ENCODE data around the gene LOXL3.

DNA sequence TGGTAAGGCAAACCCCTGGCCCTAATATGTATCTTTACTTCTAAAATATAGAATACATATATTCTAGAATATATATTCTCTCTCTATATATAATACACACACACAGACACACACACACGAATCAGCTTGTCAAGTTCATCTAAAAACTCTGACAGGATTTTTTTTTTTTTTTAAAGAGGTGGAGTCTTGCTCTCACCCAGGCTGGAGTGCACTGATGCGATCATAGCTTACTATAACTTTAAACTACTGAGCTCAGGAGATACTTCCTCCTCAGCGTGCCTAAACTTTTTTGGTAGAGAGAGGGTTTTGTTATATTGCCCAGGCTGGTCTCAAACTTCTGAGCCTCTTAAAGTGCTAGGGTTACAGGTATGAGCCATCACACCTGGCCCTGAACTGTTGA, 45.9 kb upstream of the LOXL3 start:
- no peak for TF ChIP-seq EP300 (IDR thresholded peaks at IDR 0.05; ENCODE audit: low read depth)
- no peak for TF ChIP-seq POLR2A (IDR thresholded peaks at IDR 0.05)
- TF ChIP-seq, protein P1, sequence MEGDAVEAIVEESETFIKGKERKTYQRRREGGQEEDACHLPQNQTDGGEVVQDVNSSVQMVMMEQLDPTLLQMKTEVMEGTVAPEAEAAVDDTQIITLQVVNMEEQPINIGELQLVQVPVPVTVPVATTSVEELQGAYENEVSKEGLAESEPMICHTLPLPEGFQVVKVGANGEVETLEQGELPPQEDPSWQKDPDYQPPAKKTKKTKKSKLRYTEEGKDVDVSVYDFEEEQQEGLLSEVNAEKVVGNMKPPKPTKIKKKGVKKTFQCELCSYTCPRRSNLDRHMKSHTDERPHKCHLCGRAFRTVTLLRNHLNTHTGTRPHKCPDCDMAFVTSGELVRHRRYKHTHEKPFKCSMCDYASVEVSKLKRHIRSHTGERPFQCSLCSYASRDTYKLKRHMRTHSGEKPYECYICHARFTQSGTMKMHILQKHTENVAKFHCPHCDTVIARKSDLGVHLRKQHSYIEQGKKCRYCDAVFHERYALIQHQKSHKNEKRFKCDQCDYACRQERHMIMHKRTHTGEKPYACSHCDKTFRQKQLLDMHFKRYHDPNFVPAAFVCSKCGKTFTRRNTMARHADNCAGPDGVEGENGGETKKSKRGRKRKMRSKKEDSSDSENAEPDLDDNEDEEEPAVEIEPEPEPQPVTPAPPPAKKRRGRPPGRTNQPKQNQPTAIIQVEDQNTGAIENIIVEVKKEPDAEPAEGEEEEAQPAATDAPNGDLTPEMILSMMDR (IDR thresholded peaks at IDR 0.05), result no peak
